DOHH2 (cell line): Measurements from ENCODE around the gene STRA6.

Experiments used
- CTCF ChIP-seq: fragments of 200-600 bp; sonication (generic); IDR thresholded peaks from one replicate; pipeline ENCODE4 v1.5.1; 2014; ENCODE audit warnings: antibody characterized with exemption, mild to moderate bottlenecking, low read depth, low read length; ENCODE audit not compliant: poor library complexity, severe bottlenecking
- EZH2phosphoT487 ChIP-seq: fragments of 200-600 bp; sonication (generic); IDR thresholded peaks from 2 replicates; pipeline ENCODE4 v1.6.1; 2017; ENCODE audit warnings: borderline replicate concordance, mild to moderate bottlenecking, antibody characterized with exemption, low read length, moderate library complexity, mixed read lengths

GRCh38 chr15:74245342-74245931 is 42.9 kb upstream of the STRA6 start:
- TF ChIP-seq CTCF (no peak), EZH2phosphoT487 (no peak)
